HCEC 1CT (cell line): ENCODE data around the gene KDSR.

Experiments
- DNase-seq: peaks from one replicate; pipeline ENCODE4 v3.0.0-alpha.2; 2017

KDSR gene

DNA sequence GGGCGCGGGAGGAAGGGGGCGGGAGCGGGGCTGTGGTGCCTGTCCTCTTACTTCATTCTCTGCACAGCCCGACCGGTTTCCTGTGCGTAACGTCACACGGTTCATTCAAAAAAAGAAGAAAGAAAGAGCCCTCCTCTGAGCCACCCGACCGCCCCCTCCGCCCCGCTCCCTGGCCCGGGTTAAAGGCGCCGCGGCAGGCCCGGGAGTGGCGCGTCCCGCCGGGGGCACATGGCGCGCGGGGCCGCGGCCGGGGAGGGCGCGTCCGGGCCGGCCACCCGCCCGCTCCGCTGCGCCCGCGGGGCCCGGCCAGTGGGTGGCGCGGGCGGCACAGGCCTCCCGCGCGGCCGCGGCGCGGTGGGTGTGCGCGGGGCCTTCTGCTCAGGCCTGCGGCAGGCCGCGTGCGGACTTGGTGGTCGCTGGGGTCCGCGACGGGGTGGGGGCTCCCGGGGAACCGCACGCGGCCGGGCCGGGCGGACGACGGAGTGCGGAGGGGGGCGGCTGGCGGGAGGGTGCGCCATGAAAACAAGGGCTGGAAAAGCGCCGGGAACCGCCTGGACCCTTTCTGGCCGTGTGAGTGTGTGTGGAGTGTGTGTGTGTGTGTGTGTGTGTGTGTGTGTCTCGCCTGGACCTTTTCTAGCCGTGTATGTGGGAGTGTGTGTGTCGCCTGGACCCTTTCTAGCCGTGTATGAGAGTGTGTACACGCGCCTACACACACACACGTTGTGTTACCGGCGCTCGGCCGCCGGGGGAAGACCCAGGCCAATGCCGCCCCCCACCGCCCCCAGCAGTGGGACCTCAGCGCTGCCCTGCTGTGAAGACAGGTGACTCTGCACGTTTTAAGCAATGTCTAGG lies 46.7 kb downstream of the KDSR start:
- DNase-seq = peak; percentile 65

DNA sequence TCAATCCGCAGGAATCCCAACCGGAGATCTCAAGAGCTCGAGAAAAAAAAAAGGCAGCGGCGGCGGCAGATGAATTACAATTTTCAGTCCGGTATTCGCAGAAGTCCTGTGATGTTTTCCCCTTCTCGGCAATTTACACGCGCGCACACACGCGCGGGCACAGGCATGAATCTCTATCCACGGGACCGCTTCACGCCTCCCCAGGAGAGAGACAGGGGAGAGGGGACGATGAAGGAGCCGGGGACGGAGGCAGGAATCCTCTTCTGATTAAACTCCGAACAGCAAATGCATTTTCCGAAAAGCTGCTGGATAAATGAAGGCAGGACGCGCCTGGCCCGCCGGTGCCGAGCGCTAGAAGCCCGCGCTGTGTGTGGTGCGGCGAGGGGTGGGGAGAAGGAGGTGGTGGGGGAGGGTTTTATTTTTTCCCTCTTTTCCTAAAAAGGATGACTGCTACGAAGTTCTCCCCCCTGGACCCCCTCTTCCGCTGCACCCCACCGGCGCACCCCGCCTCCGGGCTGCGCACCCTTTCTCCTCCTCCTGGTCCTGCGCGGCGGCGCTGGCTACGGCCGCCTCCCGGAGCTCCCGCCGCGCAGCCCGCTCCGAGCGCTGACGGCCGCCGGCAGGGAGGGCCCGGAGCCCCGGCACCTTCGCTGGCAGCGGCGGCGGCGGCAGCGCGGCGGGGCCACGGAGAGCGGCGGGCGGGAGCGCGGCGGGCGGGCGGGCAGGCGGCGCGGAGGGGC lies 47.5 kb downstream of the KDSR start, which contains the start of gene BCL2:
TSS of gene BCL2 (minus strand) at position 387 of the 740 bp plus-strand sequence.
- peak; percentile 45 for DNase-seq

DNA sequence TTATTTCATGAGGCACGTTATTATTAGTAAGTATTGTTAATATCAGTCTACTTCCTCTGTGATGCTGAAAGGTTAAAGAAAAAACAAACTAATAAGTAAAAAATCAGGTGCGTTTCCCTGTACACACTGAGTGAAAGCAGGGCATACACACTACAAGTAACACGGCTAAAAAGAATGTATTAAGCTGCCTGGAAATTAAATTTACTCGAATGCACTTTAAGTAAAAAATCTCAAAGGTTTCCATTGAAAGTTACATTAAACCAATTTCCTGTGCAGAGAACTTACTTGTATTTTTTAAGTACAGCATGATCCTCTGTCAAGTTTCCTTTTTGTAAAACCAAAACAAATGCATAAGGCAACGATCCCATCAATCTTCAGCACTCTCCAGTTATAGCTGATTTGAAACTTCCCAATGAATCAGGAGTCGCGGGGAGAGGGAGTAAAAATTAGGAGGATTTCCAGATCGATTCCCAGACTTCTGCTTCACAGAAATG lies 48.1 kb downstream of the KDSR start:
- DNase-seq = no peak

DNA sequence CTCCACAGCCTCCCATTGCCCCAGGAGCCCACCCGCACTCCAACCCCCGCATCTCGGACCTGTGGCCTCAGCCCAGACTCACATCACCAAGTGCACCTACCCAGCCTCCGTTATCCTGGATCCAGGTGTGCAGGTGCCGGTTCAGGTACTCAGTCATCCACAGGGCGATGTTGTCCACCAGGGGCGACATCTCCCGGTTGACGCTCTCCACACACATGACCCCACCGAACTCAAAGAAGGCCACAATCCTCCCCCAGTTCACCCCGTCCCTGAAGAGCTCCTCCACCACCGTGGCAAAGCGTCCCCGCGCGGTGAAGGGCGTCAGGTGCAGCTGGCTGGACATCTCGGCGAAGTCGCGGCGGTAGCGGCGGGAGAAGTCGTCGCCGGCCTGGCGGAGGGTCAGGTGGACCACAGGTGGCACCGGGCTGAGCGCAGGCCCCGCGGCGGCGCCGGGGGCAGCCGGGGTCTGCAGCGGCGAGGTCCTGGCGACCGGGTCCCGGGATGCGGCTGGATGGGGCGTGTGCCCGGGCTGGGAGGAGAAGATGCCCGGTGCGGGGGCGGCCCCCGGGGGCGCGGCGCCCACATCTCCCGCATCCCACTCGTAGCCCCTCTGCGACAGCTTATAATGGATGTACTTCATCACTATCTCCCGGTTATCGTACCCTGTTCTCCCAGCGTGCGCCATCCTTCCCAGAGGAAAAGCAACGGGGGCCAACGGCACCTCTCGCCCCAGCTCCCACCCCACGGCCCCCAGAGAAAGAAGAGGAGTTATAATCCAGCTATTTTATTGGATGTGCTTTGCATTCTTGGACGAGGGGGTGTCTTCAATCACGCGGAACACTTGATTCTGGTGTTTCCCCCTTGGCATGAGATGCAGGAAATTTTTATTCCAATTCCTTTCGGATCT lies 48.8 kb downstream of the KDSR start:
- DNase-seq = no peak

DNA sequence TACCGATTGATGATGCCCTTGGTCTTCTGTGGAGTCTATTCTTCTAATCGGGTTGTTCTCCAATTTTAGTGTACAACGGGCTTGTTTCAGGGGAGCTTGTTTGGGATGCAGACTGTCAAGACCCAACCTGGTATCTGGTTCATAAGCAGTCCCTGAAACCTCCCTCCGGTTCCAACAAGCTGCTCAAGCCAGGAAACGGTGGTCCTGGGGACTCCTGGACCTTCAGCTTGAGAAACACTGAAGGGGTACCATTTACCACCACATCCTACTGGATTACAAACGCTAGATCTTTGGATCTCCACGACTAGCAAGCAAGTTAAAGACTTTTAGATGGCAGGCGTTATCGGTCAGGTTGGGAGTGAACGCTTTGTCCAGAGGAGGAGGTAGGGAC lies 49.5 kb downstream of the KDSR start:
- no peak for DNase-seq

DNA sequence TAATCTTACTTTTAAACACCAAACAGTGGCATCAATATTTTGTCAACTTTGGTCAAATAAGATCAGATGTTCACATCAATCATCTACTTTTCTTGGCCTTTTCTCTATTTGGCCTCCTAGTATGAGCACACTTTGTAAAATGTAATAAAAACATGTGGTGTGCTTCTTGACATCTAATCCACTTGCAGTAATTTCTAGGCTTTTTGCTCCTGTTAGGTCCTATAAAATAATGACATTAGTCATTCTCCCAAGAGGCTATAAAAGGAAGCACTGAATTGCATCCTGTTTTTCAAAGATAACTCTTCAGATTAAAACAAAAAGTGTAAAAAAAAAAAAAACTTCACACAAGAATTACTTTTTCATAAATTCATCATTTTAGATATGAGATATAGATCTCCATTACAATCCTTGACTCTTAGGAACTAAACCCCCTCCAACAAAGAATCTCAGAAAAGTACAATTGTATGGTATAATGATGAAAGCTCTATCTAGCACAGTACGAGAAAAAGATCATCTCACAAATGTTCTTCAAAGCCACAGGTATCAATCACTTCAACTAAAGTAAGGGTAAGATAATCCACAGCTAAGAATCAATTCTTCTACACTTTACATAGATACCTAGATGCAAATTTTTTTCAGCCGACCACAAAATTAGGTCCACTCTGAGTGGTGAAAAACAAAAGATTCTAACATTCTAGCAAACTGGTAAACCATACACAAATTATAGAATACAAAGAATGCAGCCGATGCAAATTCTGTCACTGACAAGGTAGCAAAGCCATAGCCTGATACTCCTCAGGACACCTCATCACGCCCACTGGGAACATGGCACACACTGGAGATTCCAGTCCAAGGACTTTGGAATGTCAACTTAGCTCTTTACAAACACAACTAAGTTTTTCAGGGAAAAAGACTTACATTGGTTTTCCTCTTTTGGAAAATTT lies 50.1 kb downstream of the KDSR start:
- DNase-seq = no peak

DNA sequence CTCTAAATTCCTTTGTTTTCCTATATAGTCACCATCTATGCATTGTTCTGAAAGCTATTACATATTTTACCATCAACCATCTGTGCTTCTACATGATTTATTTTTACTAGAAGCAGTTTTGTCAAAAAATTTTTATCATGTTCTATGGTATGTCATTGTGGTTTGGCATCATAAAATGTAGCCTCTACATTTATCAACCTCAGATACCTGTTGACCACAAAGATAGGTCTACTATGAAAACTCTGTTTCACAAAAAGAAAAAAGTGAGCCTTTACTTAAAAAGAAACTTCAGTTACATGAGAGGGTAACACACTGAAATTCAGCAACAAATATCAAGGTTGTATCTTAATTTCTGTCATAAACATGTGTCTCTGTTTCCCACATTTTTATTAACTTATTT lies 51.1 kb downstream of the KDSR start:
- DNase-seq = no peak

DNA sequence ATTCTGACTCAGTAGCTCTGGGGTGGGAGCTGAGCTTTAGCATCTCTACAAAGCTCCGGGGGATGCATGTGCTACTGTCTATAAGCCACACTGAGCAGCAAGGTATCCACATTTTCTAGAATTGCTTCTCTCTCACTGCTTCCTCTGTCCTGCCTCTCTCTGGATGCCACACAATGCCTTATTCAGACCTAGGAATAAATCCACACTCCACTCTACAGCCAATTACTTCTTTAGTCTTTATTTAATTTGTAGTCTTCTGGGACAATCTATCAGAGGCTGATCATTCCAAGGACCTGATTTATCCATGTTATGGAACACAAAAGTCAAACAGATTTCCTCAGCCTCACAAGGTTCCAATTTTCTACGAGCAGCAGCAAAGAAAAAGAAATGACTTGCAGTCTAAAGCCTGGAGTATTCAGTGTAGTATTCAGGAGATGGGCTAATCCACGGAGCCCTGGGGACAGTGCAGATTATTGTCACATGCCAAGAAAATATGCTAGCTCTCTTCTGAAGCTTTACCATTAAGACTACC lies 51.8 kb downstream of the KDSR start:
- no peak for DNase-seq

DNA sequence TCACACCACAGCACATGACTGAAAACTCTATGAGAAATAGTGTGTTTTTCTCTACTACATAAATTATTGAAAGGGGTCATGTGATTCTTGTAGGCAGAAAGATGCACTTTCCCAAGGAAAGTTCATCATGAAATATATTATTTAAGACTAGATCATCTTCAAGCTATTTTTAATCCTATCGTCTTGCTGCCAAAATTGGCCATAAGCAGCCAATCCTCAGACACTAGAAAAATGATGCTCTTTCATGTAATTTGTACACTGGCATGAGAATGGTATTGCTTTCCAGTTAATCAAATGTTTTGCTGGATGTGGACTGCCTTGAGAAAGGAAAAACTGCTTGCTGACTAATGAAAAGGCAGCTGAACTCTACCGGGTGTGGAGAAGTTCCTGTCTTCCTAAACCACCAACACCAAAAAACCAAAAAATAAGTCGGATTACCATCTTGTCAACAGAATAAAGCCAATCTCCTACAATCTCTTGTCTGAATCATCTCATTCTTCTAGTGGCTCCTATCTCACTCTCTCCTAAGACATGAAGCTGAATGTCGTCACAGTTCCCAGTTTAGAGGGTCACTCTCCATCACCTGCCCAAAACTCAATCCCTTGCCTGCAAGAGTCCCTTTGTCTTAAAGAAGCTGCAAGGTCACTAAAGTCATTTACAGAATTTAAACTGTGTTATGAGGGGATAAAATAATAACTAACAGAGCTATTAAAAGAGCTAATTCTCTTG lies 52.8 kb downstream of the KDSR start:
- DNase-seq = no peak

DNA sequence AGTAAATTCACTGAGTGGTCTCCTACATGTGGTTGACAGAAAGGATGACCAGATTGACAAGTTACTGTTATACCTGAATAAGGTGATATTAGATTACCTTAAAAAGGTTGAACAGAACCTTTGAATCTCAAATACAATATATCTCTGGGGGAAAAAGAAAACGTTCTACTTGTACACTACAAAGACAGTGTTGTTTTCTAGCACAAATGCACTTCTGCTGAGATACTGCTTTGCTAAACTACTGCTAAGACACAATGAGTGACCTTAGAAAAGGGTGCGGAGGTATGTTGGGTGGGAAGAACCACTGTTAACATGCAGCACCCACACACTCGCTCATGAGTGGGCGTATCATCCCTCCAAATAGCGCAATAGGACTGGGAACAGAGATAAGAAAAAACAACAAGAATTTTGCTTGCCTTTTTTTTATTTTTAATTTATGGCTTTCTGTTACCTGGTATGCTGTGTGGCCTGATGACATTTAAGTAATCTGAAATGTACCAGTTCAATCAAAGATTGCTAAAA lies 53.5 kb downstream of the KDSR start:
- no peak for DNase-seq

DNA sequence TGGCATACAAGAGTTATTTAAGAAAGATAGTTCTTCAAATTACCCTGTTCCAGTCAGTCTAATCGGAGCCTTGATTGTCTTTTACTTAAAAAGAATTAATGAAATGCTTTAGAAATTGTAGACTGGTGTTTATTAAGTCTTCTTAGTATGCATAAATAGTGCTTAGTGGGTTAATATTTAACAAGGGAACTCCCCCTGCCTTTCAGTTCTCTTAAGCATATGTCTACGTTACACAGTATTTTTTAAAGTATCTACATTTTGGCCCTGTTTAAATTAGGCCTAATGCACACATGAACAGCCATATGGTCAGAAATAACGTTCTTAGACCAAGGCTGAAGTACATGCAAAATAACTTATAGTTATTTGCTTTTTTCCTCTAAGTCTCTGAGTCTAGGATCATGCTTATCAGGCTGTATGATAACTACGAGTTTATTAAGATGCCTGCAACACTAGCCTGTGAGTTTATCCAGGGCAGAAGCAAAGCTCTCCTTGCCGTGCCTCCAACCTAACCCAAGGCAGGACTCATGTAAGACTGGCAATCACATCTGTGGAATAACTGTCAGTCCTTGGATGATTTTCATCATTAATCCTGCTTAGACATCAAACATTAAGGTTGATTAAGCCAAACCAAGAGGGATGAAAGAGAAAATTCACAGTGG lies 54.1 kb downstream of the KDSR start:
- DNase-seq = no peak

DNA sequence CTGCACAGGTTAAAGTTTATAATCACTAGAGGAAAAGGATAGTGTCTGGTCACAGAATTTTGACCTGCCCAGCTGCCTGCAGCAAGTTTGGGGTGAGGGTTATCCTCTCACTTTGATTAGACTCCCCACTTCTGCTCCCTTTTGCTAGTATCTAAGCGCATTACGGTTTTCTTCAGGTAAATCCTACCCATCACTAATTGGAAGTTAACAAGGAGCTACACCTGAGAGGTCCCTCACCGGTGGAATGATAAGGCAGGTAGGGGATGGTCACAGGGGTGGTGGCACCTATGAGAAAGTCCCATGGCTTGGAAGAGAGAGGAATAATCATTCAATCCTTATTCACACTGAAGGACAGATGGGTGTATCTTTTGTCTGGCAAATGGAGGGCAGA lies 55.0 kb downstream of the KDSR start:
- no peak for DNase-seq

DNA sequence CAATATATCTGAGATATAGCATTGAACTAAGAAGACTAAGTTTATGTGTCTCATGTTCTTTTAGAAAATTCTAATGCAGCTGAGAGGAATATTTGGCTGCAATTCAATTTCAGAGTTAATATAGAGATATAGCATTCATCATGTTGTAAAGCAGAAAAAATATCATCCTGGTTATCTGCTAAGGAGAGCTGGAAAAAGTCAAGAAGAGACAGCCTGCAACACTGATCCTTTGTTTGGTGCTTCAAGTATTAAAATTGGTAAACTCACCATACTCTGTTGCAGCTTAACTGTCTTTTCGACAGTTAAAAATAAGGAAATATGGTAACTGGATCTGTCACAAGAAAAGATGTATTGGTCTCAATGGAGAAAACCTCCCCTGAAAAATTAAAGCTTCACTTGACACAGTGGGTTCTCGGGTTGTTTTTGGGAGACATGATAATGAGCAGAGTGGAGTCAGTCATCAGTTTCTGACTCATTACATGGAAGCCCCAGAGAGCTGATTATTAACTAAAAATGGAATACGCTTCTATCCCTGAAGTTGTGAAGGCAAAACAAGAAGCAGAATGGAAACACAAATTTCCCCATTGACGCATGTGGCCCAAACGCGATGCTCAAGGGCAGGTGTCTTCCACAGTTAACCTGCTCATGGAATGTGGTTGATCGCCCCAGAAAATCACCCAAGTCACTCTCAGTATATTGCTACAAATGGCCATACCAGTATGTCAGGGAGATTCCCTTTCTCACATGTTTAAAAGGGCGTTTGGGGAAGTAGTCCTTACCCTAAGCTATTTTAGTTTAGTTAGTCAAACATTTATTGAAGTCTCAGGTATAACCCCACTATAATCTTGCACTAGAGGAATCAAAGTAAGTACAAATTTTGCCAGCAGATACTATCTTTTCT lies 55.6 kb downstream of the KDSR start:
- no peak for DNase-seq

DNA sequence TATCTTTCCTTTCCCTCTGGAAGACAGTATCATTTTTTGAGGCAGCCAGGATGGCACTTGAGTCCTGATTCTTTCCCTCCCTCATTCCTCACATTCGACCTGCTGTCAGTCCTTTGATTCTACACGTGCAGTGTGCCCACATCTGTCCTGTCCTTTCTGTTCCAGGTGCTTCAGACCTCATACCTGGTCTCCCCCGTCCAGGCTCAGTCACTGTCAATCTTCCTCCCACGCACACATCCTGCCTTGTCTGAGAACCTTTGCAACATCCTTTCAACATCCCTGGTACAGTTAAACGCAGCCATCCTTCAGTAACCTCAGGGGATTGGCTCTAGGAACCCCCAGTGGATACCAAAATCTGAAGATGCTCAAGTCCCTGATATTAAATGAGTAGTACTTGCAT lies 57.6 kb downstream of the KDSR start:
- no peak for DNase-seq

DNA sequence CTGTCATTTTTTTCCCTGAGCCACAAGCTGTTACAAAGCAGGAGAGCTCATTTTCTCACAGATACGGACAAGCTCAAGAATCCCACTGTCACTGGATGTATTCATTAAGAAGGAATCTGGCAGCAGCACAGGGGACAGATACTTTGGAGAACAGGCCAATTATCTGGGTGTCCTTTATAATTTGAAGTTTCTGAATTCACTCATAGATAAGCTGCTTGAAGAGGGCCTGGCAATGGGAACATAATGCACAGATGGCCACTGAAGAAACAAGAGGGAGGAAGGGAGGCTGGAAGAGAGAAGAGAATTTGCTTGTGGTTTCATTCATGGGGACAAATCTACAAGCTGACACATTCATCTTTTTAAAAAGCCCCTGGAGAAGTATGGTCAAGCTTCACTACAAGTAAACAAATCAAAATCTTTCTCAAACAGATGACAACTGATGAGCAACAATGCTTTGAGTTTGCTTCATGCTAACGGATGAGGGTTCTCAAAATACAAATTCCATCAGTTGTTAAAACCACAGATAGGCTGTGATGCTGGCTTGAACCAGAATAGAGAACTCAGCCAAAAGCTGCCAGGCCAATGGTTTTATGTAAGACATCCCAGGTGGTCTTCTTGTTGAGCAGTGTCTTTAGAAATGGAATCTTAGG lies 59.3 kb downstream of the KDSR start:
- no peak for DNase-seq

DNA sequence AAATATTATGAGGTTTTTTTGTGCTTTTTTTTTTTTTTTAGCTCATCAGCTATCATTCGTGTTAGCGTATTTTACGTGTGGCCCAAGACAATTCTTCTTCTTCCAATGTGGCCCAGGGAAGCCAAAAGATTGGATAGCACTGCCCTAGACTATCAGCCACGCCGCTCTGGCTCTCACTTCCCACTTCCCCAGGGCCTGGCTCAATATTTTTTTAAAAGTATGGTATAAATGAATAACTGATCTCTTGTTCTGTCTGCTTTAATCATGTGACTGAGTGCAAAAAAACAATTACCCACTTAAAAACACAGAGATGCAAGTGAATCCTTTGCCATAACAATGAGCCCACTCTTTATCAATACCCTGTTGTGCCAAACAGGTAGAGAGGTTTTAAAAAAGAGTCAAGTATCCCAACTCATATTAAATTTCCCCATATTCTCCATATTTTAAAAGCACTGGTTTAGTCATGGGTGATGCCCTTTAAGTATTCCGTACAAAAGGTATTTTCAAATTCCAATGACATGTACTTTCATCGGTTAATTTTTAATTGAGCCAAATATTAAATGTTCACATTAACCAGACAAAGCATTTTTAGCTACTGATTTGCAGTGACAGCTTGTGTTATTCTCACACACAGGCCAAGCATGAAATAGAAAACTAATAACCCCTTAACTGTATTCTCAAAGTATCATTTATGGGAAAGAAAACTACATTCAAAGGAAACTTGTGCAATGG lies 60.0 kb downstream of the KDSR start:
- no peak for DNase-seq

DNA sequence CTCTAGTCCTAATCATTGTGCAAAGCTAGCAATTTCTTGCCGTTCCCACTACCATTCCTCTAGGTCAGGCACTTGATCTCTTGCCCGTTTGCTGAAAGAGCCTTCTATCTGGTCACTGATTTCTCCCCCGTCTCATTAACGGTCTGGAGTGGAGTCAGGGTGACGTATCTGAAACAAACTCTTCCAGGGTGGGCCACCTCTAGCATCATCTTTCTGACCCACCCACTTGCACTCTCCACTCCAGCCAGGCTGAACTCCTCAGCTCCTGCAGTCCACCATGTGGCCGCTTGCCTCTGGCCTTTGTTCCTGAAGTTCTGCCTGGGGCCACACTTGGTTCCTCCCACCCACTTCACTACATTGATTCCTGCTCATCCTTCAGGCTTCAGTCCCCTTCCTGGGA lies 60.8 kb downstream of the KDSR start:
- DNase-seq = no peak

DNA sequence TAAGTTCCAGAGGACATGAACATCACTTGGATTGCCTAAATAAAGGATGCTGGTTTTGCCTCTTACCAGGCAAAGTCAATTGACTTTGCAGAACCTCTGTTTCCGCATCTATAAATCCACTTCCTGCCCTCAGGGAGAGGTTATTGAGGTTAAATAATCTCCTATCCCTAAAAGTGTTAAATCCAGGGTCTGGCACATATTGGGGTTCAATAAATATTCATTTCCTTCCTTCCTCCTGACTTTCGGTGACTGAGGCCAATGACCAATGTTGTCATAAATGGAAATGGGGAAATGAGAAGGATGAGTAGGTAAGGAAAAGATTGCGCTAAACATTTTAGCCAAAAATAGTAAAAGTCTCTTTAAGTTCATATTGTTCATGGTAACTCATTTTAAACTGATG lies 63.5 kb downstream of the KDSR start:
- no peak for DNase-seq
